ENCODE measurements around the gene DARS1. TPM values are rescaled to one million over a fixed set of nuclear protein-coding genes. Genes with fewer than 3 reads are reported as not detected.
"Not testable (repeated sequence)": the region's sequence is repeated elsewhere in the genome, so short reads cannot be mapped to it uniquely, and the experiment has no call there.

Gene DARS1
- total RNA-seq, 6 experiments from 2014 or later = 19.9 to 49.1 (median 34.8) TPM

DNA sequence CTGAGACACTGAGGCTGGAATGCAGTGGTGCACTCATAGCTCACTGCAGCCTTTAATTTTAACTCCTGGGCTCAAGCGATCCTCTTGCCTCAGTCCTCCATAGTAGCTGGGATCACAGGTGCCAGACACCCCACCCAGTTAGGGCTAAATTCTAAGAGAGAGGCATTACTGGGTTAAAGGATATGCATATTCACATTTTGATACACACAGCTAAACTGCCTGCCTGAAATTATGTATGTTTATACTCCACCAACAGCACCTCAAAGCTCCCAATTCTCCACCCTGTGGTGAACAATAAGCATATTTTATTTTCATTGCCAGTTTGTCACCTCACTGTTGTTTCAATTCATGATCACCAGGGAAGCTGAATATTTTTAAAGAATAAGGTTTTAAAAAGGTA lies 90.5 kb downstream of the DARS1 start:
- no peak for TF ChIP-seq POLR2A (IDR thresholded peaks at IDR 0.05)
- TF ChIP-seq, protein P1, sequence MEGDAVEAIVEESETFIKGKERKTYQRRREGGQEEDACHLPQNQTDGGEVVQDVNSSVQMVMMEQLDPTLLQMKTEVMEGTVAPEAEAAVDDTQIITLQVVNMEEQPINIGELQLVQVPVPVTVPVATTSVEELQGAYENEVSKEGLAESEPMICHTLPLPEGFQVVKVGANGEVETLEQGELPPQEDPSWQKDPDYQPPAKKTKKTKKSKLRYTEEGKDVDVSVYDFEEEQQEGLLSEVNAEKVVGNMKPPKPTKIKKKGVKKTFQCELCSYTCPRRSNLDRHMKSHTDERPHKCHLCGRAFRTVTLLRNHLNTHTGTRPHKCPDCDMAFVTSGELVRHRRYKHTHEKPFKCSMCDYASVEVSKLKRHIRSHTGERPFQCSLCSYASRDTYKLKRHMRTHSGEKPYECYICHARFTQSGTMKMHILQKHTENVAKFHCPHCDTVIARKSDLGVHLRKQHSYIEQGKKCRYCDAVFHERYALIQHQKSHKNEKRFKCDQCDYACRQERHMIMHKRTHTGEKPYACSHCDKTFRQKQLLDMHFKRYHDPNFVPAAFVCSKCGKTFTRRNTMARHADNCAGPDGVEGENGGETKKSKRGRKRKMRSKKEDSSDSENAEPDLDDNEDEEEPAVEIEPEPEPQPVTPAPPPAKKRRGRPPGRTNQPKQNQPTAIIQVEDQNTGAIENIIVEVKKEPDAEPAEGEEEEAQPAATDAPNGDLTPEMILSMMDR (IDR thresholded peaks at IDR 0.05) = no peak

DNA sequence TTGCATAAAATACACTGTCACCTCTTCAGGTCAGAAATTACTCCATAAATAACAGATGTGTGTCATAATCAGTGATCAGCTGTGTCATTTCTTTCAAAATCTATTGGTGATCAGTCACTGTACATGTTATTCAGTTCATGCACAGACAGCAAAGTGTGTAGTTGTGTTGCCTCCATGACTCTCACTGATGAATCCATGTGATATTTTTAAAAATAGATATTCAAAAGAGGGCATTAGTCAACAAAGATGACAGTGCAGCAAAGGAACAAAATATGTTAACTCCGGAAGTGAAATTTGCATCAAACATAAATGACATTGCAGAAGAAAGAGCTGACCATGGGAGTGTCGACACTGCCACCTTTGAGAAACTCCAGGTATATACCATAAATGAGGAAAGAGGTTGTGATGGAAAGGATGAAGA lies 92.0 kb downstream of the DARS1 start:
- Histone ChIP-seq H3K4me1 (no peaks in the 10 kb centered on the region), H3K36me3 (no peaks in the 10 kb centered on the region), H3K27ac (no peak overlapping the region), H3K27me3 (no peaks in the 10 kb centered on the region), H3K4me3 (no peak overlapping the region), H3K9me3 (no peaks in the 10 kb centered on the region)
- TF ChIP-seq, protein P1 (IDR thresholded peaks at IDR 0.05) = no peak
- no peak for TF ChIP-seq POLR2A (IDR thresholded peaks at IDR 0.05)
- ATAC-seq = no peak
- no peak for DNase-seq
- intact Hi-C loops (cut with DNase I) = no loop called here
- 88% methylated on average over 2 of the region's 2 CpGs for WGBS (ENCODE audit: insufficient coverage, low coverage, low lambda C conversion rate, missing lambda C conversion rate)

More for the DNA sequence above, 90.5 kb downstream of the DARS1 start:
- H3K9me3 ChIP-seq = no peaks in the 10 kb centered on the region
- no peak for DNase-seq
- no peaks in the 10 kb centered on the region for H3K36me3 ChIP-seq
- no peak overlapping the region for H3K4me3 ChIP-seq
- ATAC-seq = no peak
- intact Hi-C loops (cut with DNase I) = no loop called here
- no peaks in the 10 kb centered on the region for H3K27me3 ChIP-seq
- no peaks in the 10 kb centered on the region for H3K4me1 ChIP-seq
- 89% methylated on average over 1 of the region's 1 CpG for WGBS (ENCODE audit: insufficient coverage, low coverage, low lambda C conversion rate, missing lambda C conversion rate)
- no peak overlapping the region for H3K27ac ChIP-seq

GRCh38 chr2:135890835-135891234 lies 94.6 kb downstream of the DARS1 start:
- intact Hi-C loops (cut with DNase I) = no loop called here
- no peaks in the 10 kb centered on the region for H3K36me3 ChIP-seq
- 45% methylated on average over 6 of the region's 6 CpGs for WGBS (ENCODE audit: insufficient coverage, low coverage, low lambda C conversion rate, missing lambda C conversion rate)
- H3K27ac ChIP-seq = no peak overlapping the region
- H3K9me3 ChIP-seq = no peaks in the 10 kb centered on the region
- no peak for TF ChIP-seq POLR2A (IDR thresholded peaks at IDR 0.05)
- TF ChIP-seq, protein P1 (IDR thresholded peaks at IDR 0.05) = no peak
- no peak overlapping the region for H3K4me3 ChIP-seq
- DNase-seq (no peak), ATAC-seq (peak in 2 of 4 donors; percentile 27 to 34)
- H3K27me3 ChIP-seq = no peaks in the 10 kb centered on the region
- no peaks in the 10 kb centered on the region for H3K4me1 ChIP-seq

GRCh38 chr2:135890149-135890548 lies 95.3 kb downstream of the DARS1 start:
- TF ChIP-seq, protein P1 (IDR thresholded peaks at IDR 0.05) = no peak
- no peak for TF ChIP-seq POLR2A (IDR thresholded peaks at IDR 0.05)
- intact Hi-C loops (cut with DNase I) = no loop called here
- Histone ChIP-seq H3K4me1 (no peaks in the 10 kb centered on the region), H3K36me3 (no peaks in the 10 kb centered on the region), H3K27ac (no peak overlapping the region), H3K4me3 (no peak overlapping the region), H3K27me3 (no peaks in the 10 kb centered on the region), H3K9me3 (no peaks in the 10 kb centered on the region)
- WGBS (ENCODE audit: insufficient coverage, low coverage, low lambda C conversion rate, missing lambda C conversion rate) = 83% methylated on average over 4 of the region's 4 CpGs
- ATAC-seq (no peak), DNase-seq (no peak)

GRCh38 chr2:135888587-135888986 lies 96.8 kb downstream of the DARS1 start:
- intact Hi-C loops (cut with DNase I); ATAC-seq; H3K9me3 ChIP-seq; DNase-seq; H3K4me3 ChIP-seq; H3K27ac ChIP-seq; H3K36me3 ChIP-seq; H3K27me3 ChIP-seq; H3K4me1 ChIP-seq: not testable (repeated sequence)
- WGBS (ENCODE audit: insufficient coverage, low coverage, low lambda C conversion rate, missing lambda C conversion rate) = 52% methylated on average over 4 of the region's 5 CpGs

Data from right lobe of liver (tissue), 6 donors.